Endothelial cell of hepatic sinusoid (primary cell): ENCODE measurements around the gene GRIK5.
"Not testable (repeated sequence)": the region's sequence is repeated elsewhere in the genome, so short reads cannot be mapped to it uniquely, and the experiment has no call there.

ENCODE experiments used
- in situ Hi-C: cut with HindIII; loops from 2 replicates; pipeline ENCODE4 v1.10.0; 2017; ENCODE audit warnings: low sequenced_read_pairs

Gene GRIK5

DNA sequence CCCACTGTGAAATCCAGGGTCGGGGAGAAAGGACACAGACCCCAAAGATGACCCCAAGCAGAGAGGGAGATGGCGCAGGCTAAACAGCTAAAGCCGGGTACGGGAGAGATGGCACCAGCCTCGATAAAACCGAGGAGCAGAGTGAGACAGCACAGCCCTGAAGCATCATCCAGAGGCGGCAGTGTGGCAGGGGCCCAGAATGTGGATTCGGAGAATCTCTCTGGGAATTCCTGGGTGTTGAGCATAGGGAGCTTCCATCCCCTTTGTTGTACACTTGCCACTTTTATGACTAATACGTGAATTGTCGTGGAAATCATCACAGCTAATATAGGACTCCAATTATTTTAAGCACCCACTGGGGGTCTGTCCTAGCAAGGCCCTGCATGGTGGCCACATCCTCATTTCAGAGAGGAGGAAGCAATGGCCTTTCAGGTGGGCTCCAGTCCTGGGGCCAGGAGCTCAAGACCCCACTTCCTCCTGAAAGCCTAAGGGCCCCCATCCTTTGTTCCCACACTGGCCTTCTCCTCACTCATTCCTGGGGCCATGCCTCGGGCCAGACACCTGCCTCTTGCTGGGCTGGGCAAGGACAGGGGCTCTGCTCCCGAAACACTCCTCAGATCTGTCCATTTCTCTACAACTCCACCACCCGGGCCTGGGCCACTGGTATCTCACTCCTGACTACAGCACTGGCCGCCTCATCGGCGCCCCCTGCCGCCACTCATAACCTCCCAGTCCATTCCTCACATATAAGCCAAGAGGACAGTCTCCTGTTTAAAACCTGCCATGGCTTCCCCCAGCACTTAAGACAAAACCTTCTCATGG, 46.7 kb downstream of the GRIK5 start:
- in situ Hi-C loops: no loop called here

DNA sequence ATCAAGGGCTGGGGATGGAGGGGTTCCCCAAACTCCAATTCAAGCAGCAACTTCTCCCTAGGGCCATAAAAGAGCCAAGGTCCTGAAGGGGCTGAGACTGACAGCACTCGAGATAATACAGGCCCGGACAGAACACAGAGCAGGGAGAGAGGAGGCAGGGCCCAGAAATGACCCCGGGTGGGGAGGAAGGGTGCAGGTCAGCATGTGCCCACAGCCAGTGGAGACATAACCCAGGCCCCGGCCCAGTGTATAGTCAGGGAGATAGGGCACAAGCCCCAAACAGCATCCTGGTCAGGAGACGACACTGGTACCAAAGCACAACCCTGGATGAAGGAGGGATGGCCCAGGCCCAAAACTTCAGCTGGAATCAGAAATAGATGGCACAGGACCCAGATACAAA, 47.4 kb downstream of the GRIK5 start:
- in situ Hi-C loops: no loop called here

- in situ Hi-C loops: no loop called here
Observed at GRCh38 chr19:42021185-42021584, 48.8 kb downstream of the GRIK5 start.

- in situ Hi-C loops: no loop called here
Observed at GRCh38 chr19:42018503-42019193, 51.4 kb downstream of the GRIK5 start.

- in situ Hi-C loops: no loop called here
Observed at GRCh38 chr19:42017040-42017439, 53.0 kb downstream of the GRIK5 start.

GRCh38 chr19:42012747-42013146, 57.3 kb downstream of the GRIK5 start:
- in situ Hi-C loops: not testable (repeated sequence)

- in situ Hi-C loops: no loop called here
Observed at GRCh38 chr19:42010245-42011126, 59.5 kb downstream of the GRIK5 start.

DNA sequence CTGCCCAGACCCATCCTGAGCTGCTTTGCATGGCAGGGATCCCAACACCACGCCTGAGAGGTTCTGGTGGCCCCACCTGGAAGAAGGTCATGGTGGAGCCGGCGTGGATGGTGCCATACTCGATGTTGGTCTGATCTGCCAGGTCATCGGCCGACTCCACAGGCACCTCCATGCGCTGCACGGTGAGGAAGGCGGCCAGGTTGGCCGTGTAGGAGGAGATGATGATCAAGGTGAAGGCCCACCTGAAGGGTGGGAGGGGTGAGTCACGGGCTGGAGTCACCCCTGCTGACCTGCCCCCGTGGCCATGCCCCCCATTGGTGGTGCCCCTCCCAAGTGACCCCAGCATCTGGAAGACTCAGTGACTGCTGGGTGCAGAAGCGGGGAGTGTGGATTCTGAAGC, 63.4 kb downstream of the GRIK5 start:
- in situ Hi-C loops: loop anchor here (10.0 kb wide), 1 partner anchor 358 kb away; no protein-coding TSS in a partner anchor

DNA sequence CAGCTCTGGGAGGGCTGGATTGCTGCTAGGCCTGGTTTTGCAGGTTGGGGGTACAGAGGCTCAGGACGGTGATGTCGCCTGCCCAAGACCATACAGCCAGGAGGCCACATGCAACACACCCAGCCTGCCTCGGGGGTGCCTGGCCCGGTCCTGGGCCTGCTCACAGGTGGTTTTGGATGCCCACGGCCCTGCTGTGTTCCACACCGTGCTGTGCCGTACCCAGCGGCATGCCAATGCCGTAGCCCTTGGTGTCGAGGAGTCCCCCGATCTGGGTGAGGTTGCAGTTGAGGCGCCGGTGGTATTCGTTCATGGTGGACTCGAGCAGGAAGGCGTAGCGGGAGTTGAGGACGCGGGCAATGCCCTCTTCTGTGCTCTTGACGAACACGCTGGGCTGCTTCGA, 64.5 kb downstream of the GRIK5 start:
- in situ Hi-C loops: loop anchor here (10.0 kb wide), 1 partner anchor 359 kb away; no protein-coding TSS in a partner anchor

DNA sequence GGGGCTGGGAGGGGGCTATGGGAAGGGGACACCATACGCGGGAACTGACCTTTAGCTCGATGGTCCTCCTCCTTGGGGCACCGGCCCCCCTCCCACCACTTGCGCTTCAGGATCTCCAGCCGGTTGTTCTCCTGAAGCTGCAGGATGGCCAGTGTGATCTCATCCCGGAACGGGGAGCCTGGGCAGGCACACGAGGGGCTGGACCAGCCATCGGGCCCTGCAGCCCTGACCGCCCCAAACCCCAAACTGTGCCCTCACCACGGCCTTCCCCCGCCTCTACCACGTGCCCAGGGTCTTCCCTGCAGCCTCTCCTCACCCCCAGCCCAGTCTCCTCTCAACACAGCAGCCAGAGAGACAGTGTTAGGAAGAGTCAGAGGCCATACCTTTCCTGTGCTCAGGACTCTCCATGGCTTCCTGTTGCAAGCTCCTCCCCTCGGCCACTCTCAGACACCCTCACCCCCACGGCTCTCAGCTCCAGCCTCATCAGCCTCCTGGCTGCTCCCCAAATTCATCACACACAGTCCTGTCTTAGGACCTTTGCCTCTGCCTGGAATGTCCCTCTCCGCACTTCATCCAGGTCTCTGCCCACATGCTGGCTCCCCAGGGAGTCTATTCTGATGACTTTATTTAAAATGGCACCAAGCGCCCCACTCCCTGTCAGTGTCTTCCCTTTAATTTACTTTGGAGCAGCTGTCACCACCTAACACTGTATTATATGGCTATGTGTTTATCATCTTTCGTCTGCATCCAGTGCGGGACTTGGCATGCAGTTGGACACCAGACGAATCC, 66.3 kb downstream of the GRIK5 start:
- in situ Hi-C loops: loop anchor here (10.0 kb wide), 1 partner anchor 361 kb away; no protein-coding TSS in a partner anchor

- in situ Hi-C loops: loop anchor here (10.0 kb wide), 1 partner anchor 365 kb away; no protein-coding TSS in a partner anchor
Observed at GRCh38 chr19:41999878-42000208, 70.2 kb downstream of the GRIK5 start.

GRCh38 chr19:41999071-41999877, 70.7 kb downstream of the GRIK5 start:
- in situ Hi-C loops: no loop called here

- in situ Hi-C loops: no loop called here
Observed at GRCh38 chr19:41998246-41999020, 71.6 kb downstream of the GRIK5 start.

- in situ Hi-C loops: no loop called here
Observed at GRCh38 chr19:41997851-41998229, 72.2 kb downstream of the GRIK5 start.

- in situ Hi-C loops: no loop called here
Observed at GRCh38 chr19:41997121-41997850, 72.7 kb downstream of the GRIK5 start.

- in situ Hi-C loops: no loop called here
Observed at GRCh38 chr19:41995959-41996797, 73.8 kb downstream of the GRIK5 start.
